Smooth muscle cell (in vitro differentiated cells): ENCODE measurements around the gene CABCOCO1. TPM values are rescaled to one million over a fixed set of nuclear protein-coding genes. Genes with fewer than 3 reads are reported as not detected.
"Not testable (repeated sequence)": the region's sequence is repeated elsewhere in the genome, so short reads cannot be mapped to it uniquely, and the experiment has no call there.

Experiments used
- DNase-seq: peaks from one replicate; lab custom pipeline; 2025; ENCODE audit not compliant: unreplicated experiment; lab: John Stamatoyannopoulos, UW
- H2AFZ ChIP-seq: fragments of 200-600 bp; sonication (generic); 2 replicates; pipeline ENCODE4 v1.6.0; 2016; ENCODE audit warnings: antibody characterized with exemption, low read depth, mild to moderate bottlenecking
- H3F3A ChIP-seq: fragments of 200-600 bp; sonication (generic); 2 replicates; pipeline ENCODE4 v1.6.0; 2017; ENCODE audit warnings: antibody characterized with exemption, low read depth
- H3K27ac ChIP-seq: fragments of 200-600 bp; sonication (generic); 2 replicates; pipeline ENCODE4 v1.5.1; 2016; ENCODE audit warnings: low read depth, mild to moderate bottlenecking
- H3K27me3 ChIP-seq: fragments of 200-600 bp; sonication (generic); 2 replicates; pipeline ENCODE4 v1.6.1; 2016; ENCODE audit warnings: low read depth, mild to moderate bottlenecking
- H3K36me3 ChIP-seq: fragments of 200-600 bp; sonication (generic); 2 replicates; pipeline ENCODE4 v1.5.1; 2016; ENCODE audit warnings: low read depth
- H3K4me1 ChIP-seq: fragments of 200-600 bp; sonication (generic); 2 replicates; pipeline ENCODE4 v1.5.1; 2016; ENCODE audit warnings: low read depth
- H3K4me2 ChIP-seq: fragments of 200-600 bp; sonication (generic); 2 replicates; pipeline ENCODE4 v1.6.0; 2016; ENCODE audit warnings: mild to moderate bottlenecking
- H3K4me3 ChIP-seq: fragments of 200-600 bp; sonication (generic); 2 replicates; pipeline ENCODE4 v1.5.1; 2016; ENCODE audit warnings: mild to moderate bottlenecking
- H3K79me2 ChIP-seq: fragments of 200-600 bp; sonication (generic); 2 replicates; pipeline ENCODE4 v1.6.0; 2016; ENCODE audit warnings: low read depth, mild to moderate bottlenecking
- H3K9ac ChIP-seq: fragments of 200-600 bp; sonication (generic); 2 replicates; pipeline ENCODE4 v1.6.0; 2016; ENCODE audit warnings: low read depth
- H3K9me3 ChIP-seq: fragments of 200-600 bp; sonication (generic); replicated peaks from 2 replicates; pipeline ENCODE4 v1.5.1; 2016; ENCODE audit warnings: low read depth
- H4K20me1 ChIP-seq: fragments of 200-600 bp; sonication (generic); 2 replicates; pipeline ENCODE4 v1.6.0; 2016; ENCODE audit warnings: low read depth
- CTCF ChIP-seq: fragments of 200-600 bp; sonication (generic); IDR thresholded peaks from 2 replicates; pipeline ENCODE4 v1.5.1; 2017; ENCODE audit warnings: borderline replicate concordance, mild to moderate bottlenecking, antibody characterized with exemption; ENCODE audit not compliant: insufficient read depth, poor library complexity, severe bottlenecking
- WGBS: methylation state at CpG from one replicate; pipeline ENCODE4 v1.1.7; 2016; ENCODE audit warnings: low lambda C conversion rate; 5-methylcytosine and 5-hydroxymethylcytosine counted together
- polyA plus RNA-seq: library from polyadenylated mRNA; unstranded; fragments of >200 nt; fragmentation: Nextera tagmentation; extraction: Ambion mirVana; gene quantifications from 2 replicates; pipeline ENCODE4 v1.2.1, GENCODE V29; 2016
- total RNA-seq: library from RNA; depleted of rRNA; stranded (reverse); fragments of >200 nt; gene quantifications from 2 replicates; pipeline ENCODE4 v1.2.3, GENCODE V29; 2014

CABCOCO1 gene
- total and polyA plus RNA-seq, 2 experiments from 2014 or later: 1.2 TPM; not detected in 1

GRCh38 chr10:61708846-61709245, 46.1 kb downstream of the CABCOCO1 start:
- Histone ChIP-seq H3F3A (no peaks in the 10 kb centered on the region), H3K36me3 (no peaks in the 10 kb centered on the region), H2AFZ (no peak overlapping the region), H3K79me2 (no peaks in the 10 kb centered on the region), H3K9me3 (no peaks in the 10 kb centered on the region), H3K27ac (no peak overlapping the region), H4K20me1 (no peaks in the 10 kb centered on the region), H3K27me3 (peaks cover 6% of the 10 kb centered on the region), H3K4me3 (no peak overlapping the region), H3K4me2 (no peak overlapping the region), H3K4me1 (no peaks in the 10 kb centered on the region), H3K9ac (no peak overlapping the region)
- no peak for TF ChIP-seq CTCF
- WGBS: 94% methylated on average over 2 of the region's 2 CpGs
- no peak for DNase-seq

GRCh38 chr10:61712105-61712504, 49.4 kb downstream of the CABCOCO1 start:
- H3K4me1 ChIP-seq, H2AFZ ChIP-seq, H3K36me3 ChIP-seq, H3K9me3 ChIP-seq, H3K4me2 ChIP-seq, H3F3A ChIP-seq, H3K4me3 ChIP-seq, H3K27ac ChIP-seq, H3K79me2 ChIP-seq, DNase-seq, H3K27me3 ChIP-seq, H4K20me1 ChIP-seq, H3K9ac ChIP-seq: not testable (repeated sequence)
- 79% methylated on average over 2 of the region's 2 CpGs for WGBS

- H3K36me3 ChIP-seq, H3K9ac ChIP-seq, H3K4me3 ChIP-seq, H3K4me1 ChIP-seq, H3K9me3 ChIP-seq, H3K27ac ChIP-seq, H3K27me3 ChIP-seq, H2AFZ ChIP-seq, H3F3A ChIP-seq, H3K4me2 ChIP-seq, DNase-seq, H3K79me2 ChIP-seq, H4K20me1 ChIP-seq: not testable (repeated sequence)
- 97% methylated on average over 6 of the region's 6 CpGs for WGBS
Observed at GRCh38 chr10:61719475-61719874, 56.7 kb downstream of the CABCOCO1 start.

DNA sequence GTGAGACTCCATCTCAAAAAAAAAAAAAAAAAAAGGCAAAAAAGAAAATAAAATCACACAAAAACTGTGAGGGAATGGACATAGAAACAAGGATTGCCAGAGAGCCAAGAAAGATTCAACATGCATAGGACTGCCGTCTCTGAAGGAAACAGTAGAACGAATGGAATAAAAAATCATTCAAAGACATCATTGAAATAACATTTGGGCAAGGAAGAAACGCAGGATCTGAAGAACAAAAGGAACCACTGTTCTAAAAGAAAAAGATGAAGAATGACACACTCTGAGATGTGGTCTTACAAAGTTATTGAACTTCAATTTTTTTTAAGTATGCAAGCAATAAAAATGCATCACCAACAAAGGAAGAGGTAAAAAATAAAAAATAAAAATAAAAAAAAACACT, 57.2 kb downstream of the CABCOCO1 start:
- TF ChIP-seq CTCF: no peak
- no peaks in the 10 kb centered on the region for H3K4me1 ChIP-seq
- no peak overlapping the region for H3K9ac ChIP-seq
- H4K20me1 ChIP-seq: no peaks in the 10 kb centered on the region
- H3K36me3 ChIP-seq: no peaks in the 10 kb centered on the region
- H3K9me3 ChIP-seq: no peaks in the 10 kb centered on the region
- no peak overlapping the region for H3K4me3 ChIP-seq
- no peak for DNase-seq
- WGBS: 90% methylated on average over 3 of the region's 3 CpGs
- no peak overlapping the region for H2AFZ ChIP-seq
- no peaks in the 10 kb centered on the region for H3K79me2 ChIP-seq
- H3K4me2 ChIP-seq: no peak overlapping the region
- no peak overlapping the region for H3K27ac ChIP-seq
- no peaks in the 10 kb centered on the region for H3F3A ChIP-seq
- H3K27me3 ChIP-seq: no peaks in the 10 kb centered on the region

- WGBS: 86% methylated on average over 4 of the region's 4 CpGs
- Histone ChIP-seq H3K9ac (no peak overlapping the region), H3F3A (no peaks in the 10 kb centered on the region), H3K4me3 (no peak overlapping the region), H3K27me3 (no peaks in the 10 kb centered on the region), H3K27ac (no peak overlapping the region), H2AFZ (no peak overlapping the region), H4K20me1 (no peaks in the 10 kb centered on the region), H3K4me1 (no peaks in the 10 kb centered on the region), H3K79me2 (no peaks in the 10 kb centered on the region), H3K36me3 (no peaks in the 10 kb centered on the region), H3K4me2 (no peak overlapping the region), H3K9me3 (no peaks in the 10 kb centered on the region)
- DNase-seq: no peak
- no peak for TF ChIP-seq CTCF
Observed at GRCh38 chr10:61721431-61721830, 58.7 kb downstream of the CABCOCO1 start.

GRCh38 chr10:61725221-61725620, 62.5 kb downstream of the CABCOCO1 start:
- H3K27me3 ChIP-seq, H2AFZ ChIP-seq, H3K4me1 ChIP-seq, H3K27ac ChIP-seq, H3K4me2 ChIP-seq, H3K79me2 ChIP-seq, H3K9me3 ChIP-seq, H3K9ac ChIP-seq, H3K4me3 ChIP-seq, H3K36me3 ChIP-seq, DNase-seq, H4K20me1 ChIP-seq, H3F3A ChIP-seq: not testable (repeated sequence)
- 86% methylated on average over 2 of the region's 2 CpGs for WGBS
